Ishikawa (cell line): ENCODE measurements around the gene RECQL5.

Experiments
- CEBPB ChIP-seq: IDR thresholded peaks from 2 replicates; pipeline ENCODE4 v1.6.1; 2012
- CREB1 ChIP-seq: IDR thresholded peaks from 2 replicates; pipeline ENCODE4 v1.6.1; 2012; ENCODE audit warnings: low read depth
- EGR1 ChIP-seq: IDR thresholded peaks from 2 replicates; pipeline ENCODE4 v1.6.1; 2012
- EP300 ChIP-seq: IDR thresholded peaks from 2 replicates; pipeline ENCODE4 v1.6.1; 2012; ENCODE audit warnings: borderline replicate concordance
- FOXM1 ChIP-seq: IDR thresholded peaks from 2 replicates; pipeline ENCODE4 v1.6.1; 2012; ENCODE audit warnings: low read depth, borderline replicate concordance
- MAX ChIP-seq: IDR thresholded peaks from 2 replicates; pipeline ENCODE4 v1.6.1; 2012
- NFIC ChIP-seq: IDR thresholded peaks from 2 replicates; pipeline ENCODE4 v1.6.1; 2012
- RAD21 ChIP-seq: IDR thresholded peaks from 2 replicates; pipeline ENCODE4 v1.6.1; 2012; ENCODE audit warnings: low read depth
- REST ChIP-seq: IDR thresholded peaks from 2 replicates; pipeline ENCODE4 v1.6.1; 2012; ENCODE audit warnings: low read depth, mild to moderate bottlenecking
- TAF1 ChIP-seq: IDR thresholded peaks from 2 replicates; pipeline ENCODE4 v1.6.1; 2012; ENCODE audit warnings: low read depth, mild to moderate bottlenecking
- TCF12 ChIP-seq: IDR thresholded peaks from 2 replicates; pipeline ENCODE4 v1.6.1; 2012; ENCODE audit warnings: low read depth
- TEAD4 ChIP-seq: IDR thresholded peaks from 2 replicates; pipeline ENCODE4 v1.6.1; 2012
- USF1 ChIP-seq: IDR thresholded peaks from 2 replicates; pipeline ENCODE4 v1.6.1; 2012
- YY1 ChIP-seq: IDR thresholded peaks from 2 replicates; pipeline ENCODE4 v1.6.1; 2012; ENCODE audit warnings: low read depth
- ZBTB7A ChIP-seq: IDR thresholded peaks from 2 replicates; pipeline ENCODE4 v1.6.1; 2012; ENCODE audit warnings: low read depth

The RECQL5 gene

GRCh38 chr17:75701288-75701687 lies 34.3 kb upstream of the RECQL5 start:
- TF ChIP-seq REST (no peak), USF1 (no peak), TEAD4 (no peak), MAX (no peak), ZBTB7A (no peak), FOXM1 (no peak), EP300 (no peak), CEBPB (no peak)

GRCh38 chr17:75698659-75699058 lies 31.7 kb upstream of the RECQL5 start:
- TF ChIP-seq NFIC (no peak), CREB1 (no peak), EP300 (no peak)

GRCh38 chr17:75697651-75698291 lies 30.8 kb upstream of the RECQL5 start:
- no peak for TF ChIP-seq TCF12

GRCh38 chr17:75695830-75696271 lies 28.9 kb upstream of the RECQL5 start:
- TF ChIP-seq TAF1 (no peak), EP300 (no peak), TEAD4 (no peak), TCF12 (no peak), YY1 (no peak), CEBPB (no peak), CREB1 (no peak), ZBTB7A (no peak), USF1 (no peak), NFIC (no peak), EGR1 (no peak)

- no peak for TF ChIP-seq FOXM1
- TF ChIP-seq EP300, result no peak
- TF ChIP-seq NFIC, result no peak
- no peak for TF ChIP-seq YY1
- TF ChIP-seq RAD21, result no peak
- TF ChIP-seq REST, result no peak
- TF ChIP-seq USF1, result no peak
- no peak for TF ChIP-seq ZBTB7A
- no peak for TF ChIP-seq TAF1
- no peak for TF ChIP-seq CREB1
- TF ChIP-seq TEAD4, result no peak
- TF ChIP-seq TCF12, result no peak
Observed at GRCh38 chr17:75695141-75695829, 28.3 kb upstream of the RECQL5 start.

GRCh38 chr17:75694536-75694935 lies 27.6 kb upstream of the RECQL5 start:
- TF ChIP-seq EP300 (no peak), YY1 (no peak), CEBPB (no peak), ZBTB7A (no peak), NFIC (no peak), REST (no peak), TAF1 (no peak), RAD21 (no peak), TEAD4 (no peak), TCF12 (no peak), MAX (no peak), FOXM1 (no peak), USF1 (no peak), EGR1 (no peak), CREB1 (no peak)
